PC-9 (cell line): Measurements from ENCODE around the gene PCLAF.

Source experiments
- EZH2 ChIP-seq: fragments of 200-600 bp; sonication (generic); IDR thresholded peaks from 2 replicates; pipeline ENCODE4 v1.8.0; 2017; ENCODE audit warnings: antibody characterized with exemption, low read depth
- TF ChIP-seq, protein P1 (sequence below): fragments of 200-600 bp; sonication (generic); conservative IDR thresholded peaks from 2 replicates; pipeline ENCODE4 v1.6.1; 2017; ENCODE audit warnings: mixed run types, antibody characterized with exemption, mild to moderate bottlenecking, moderate library complexity

DNA sequence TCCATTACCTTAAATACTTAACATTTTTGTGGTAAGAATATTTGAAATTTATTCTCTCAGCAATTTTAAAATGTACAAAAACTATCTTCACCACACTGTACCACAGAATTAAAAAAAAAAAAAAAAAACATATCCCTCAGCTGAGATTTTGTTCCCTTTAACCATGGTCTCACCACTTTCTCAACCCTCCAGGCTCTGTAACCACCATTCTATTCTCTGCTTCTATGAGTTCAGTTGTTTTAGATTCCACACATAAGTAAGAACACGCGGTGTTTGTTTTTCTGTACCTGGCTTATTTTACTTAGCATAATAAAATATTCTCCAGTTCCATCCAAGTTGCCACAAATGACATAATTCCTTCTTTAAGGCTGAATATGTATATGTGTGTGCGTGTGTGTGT lies 66.8 kb downstream of the PCLAF start:
- TF ChIP-seq, protein P1, sequence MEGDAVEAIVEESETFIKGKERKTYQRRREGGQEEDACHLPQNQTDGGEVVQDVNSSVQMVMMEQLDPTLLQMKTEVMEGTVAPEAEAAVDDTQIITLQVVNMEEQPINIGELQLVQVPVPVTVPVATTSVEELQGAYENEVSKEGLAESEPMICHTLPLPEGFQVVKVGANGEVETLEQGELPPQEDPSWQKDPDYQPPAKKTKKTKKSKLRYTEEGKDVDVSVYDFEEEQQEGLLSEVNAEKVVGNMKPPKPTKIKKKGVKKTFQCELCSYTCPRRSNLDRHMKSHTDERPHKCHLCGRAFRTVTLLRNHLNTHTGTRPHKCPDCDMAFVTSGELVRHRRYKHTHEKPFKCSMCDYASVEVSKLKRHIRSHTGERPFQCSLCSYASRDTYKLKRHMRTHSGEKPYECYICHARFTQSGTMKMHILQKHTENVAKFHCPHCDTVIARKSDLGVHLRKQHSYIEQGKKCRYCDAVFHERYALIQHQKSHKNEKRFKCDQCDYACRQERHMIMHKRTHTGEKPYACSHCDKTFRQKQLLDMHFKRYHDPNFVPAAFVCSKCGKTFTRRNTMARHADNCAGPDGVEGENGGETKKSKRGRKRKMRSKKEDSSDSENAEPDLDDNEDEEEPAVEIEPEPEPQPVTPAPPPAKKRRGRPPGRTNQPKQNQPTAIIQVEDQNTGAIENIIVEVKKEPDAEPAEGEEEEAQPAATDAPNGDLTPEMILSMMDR, result no peak
- no peak for TF ChIP-seq EZH2
